Neural cell (in vitro differentiated cells): ENCODE results near the gene ARHGEF12. TPM values are rescaled to one million over a fixed set of nuclear protein-coding genes. Genes with fewer than 3 reads are reported as not detected.

Source experiments
- H2AFZ ChIP-seq: fragments of 200-600, 300-800 bp; sonication (generic), shearing (Covaris generic); 2 replicates; pipeline ENCODE4 v1.6.0; 2014; ENCODE audit warnings: low read depth, mild to moderate bottlenecking, antibody characterized with exemption, low read length, moderate library complexity
- H3F3A ChIP-seq: fragments of 200-600 bp; shearing (Covaris generic); 2 replicates; pipeline ENCODE4 v1.6.1; 2016; ENCODE audit warnings: mild to moderate bottlenecking, moderate library complexity, mixed read lengths, antibody characterized with exemption, low read length; ENCODE audit not compliant: insufficient read depth, poor library complexity, severe bottlenecking
- H3K27ac ChIP-seq: fragments of 200-600, 300-800 bp; sonication (generic), shearing (Covaris generic); 2 replicates; pipeline ENCODE4 v1.5.1; 2014; ENCODE audit warnings: mild to moderate bottlenecking, low read length, moderate library complexity
- H3K27me3 ChIP-seq: fragments of 300-800, 200-600 bp; sonication (generic), shearing (Covaris generic); 2 replicates; pipeline ENCODE4 v1.6.0; 2014; ENCODE audit warnings: mild to moderate bottlenecking, low read depth, low read length, moderate library complexity; ENCODE audit not compliant: insufficient read depth
- H3K36me3 ChIP-seq: fragments of 300-800, 200-600 bp; sonication (generic), shearing (Covaris generic); 2 replicates; pipeline ENCODE4 v1.5.1; 2014; ENCODE audit warnings: mild to moderate bottlenecking, antibody characterized with exemption, low read length, moderate library complexity; ENCODE audit not compliant: insufficient read depth
- H3K4me2 ChIP-seq: fragments of 300-800, 200-600 bp; sonication (generic), shearing (Covaris generic); 2 replicates; pipeline ENCODE4 v1.6.0; 2014; ENCODE audit warnings: mild to moderate bottlenecking, low read length
- H3K4me3 ChIP-seq: fragments of 300-800, 200-600 bp; sonication (generic), shearing (Covaris generic); 2 replicates; pipeline ENCODE4 v1.5.1; 2014; ENCODE audit warnings: mild to moderate bottlenecking, low read length, moderate library complexity
- H3K79me2 ChIP-seq: fragments of 200-600 bp; shearing (Covaris generic); replicated peaks from 2 replicates; pipeline ENCODE4 v1.6.0; 2014; ENCODE audit warnings: mild to moderate bottlenecking, low read length, moderate library complexity; ENCODE audit not compliant: insufficient read depth
- H3K9ac ChIP-seq: fragments of 300-800, 200-600 bp; sonication (generic), shearing (Covaris generic); 2 replicates; pipeline ENCODE4 v1.6.1; 2016; ENCODE audit warnings: mild to moderate bottlenecking, low read length, mixed read lengths
- H3K9me2 ChIP-seq: fragments of 200-600 bp; shearing (Covaris generic); 2 replicates; pipeline ENCODE4 v1.6.1; 2016; ENCODE audit warnings: mild to moderate bottlenecking, low read length, mixed read lengths; ENCODE audit not compliant: insufficient read depth
- H3K9me3 ChIP-seq: fragments of 200-600, 300-800 bp; sonication (generic), shearing (Covaris generic); 2 replicates; pipeline ENCODE4 v1.6.1; 2016; ENCODE audit warnings: mild to moderate bottlenecking, mixed run types, low read length, moderate library complexity, mixed read lengths
- H4K20me1 ChIP-seq: fragments of 200-600 bp; shearing (Covaris generic); 2 replicates; pipeline ENCODE4 v1.6.1; 2016; ENCODE audit warnings: mild to moderate bottlenecking, mixed run types; ENCODE audit not compliant: insufficient read depth
- EP300 ChIP-seq: fragments of 450-650 bp; conservative IDR thresholded peaks from 2 replicates; pipeline ENCODE4 v1.6.1; 2014; ENCODE audit warnings: antibody characterized with exemption, mild to moderate bottlenecking, moderate library complexity; ENCODE audit not compliant: poor library complexity, severe bottlenecking
- EZH2 ChIP-seq: fragments of 200-600, 300-800 bp; shearing (Covaris generic), sonication (generic); IDR thresholded peaks from 2 replicates; pipeline ENCODE4 v1.6.1; 2014; ENCODE audit warnings: antibody characterized with exemption, low read length, borderline replicate concordance, mild to moderate bottlenecking; ENCODE audit not compliant: insufficient read depth, poor library complexity, severe bottlenecking
- MXI1 ChIP-seq: fragments of 450-650 bp; conservative IDR thresholded peaks from 2 replicates; pipeline ENCODE4 v1.6.1; 2014; ENCODE audit warnings: antibody characterized with exemption, mild to moderate bottlenecking; ENCODE audit not compliant: poor library complexity, severe bottlenecking
- POLR2AphosphoS5 ChIP-seq: IDR thresholded peaks from 2 replicates; pipeline ENCODE4 v1.6.1; 2012
- RAD21 ChIP-seq: fragments of 450-650 bp; conservative IDR thresholded peaks from 2 replicates; pipeline ENCODE4 v1.6.1; 2014; ENCODE audit warnings: antibody characterized with exemption, mild to moderate bottlenecking, moderate library complexity
- TAF1 ChIP-seq: IDR thresholded peaks from 2 replicates; pipeline ENCODE4 v1.6.1; 2012; ENCODE audit warnings: low read depth
- polyA plus RNA-seq: library from polyadenylated mRNA; depleted of rRNA; stranded (reverse); fragments of >200 nt; gene quantifications from 2 replicates; pipeline ENCODE4 v1.2.3, GENCODE V29; 2014
- TF ChIP-seq, protein P1 (sequence below): fragments of 450-650 bp; IDR thresholded peaks from 2 replicates; pipeline ENCODE4 v1.5.1; 2014; ENCODE audit warnings: antibody characterized with exemption, mild to moderate bottlenecking, moderate library complexity; ENCODE audit not compliant: poor library complexity, severe bottlenecking

The ARHGEF12 gene
- polyA plus RNA-seq, 1 donor from 2014 or later = 93.4 TPM

DNA sequence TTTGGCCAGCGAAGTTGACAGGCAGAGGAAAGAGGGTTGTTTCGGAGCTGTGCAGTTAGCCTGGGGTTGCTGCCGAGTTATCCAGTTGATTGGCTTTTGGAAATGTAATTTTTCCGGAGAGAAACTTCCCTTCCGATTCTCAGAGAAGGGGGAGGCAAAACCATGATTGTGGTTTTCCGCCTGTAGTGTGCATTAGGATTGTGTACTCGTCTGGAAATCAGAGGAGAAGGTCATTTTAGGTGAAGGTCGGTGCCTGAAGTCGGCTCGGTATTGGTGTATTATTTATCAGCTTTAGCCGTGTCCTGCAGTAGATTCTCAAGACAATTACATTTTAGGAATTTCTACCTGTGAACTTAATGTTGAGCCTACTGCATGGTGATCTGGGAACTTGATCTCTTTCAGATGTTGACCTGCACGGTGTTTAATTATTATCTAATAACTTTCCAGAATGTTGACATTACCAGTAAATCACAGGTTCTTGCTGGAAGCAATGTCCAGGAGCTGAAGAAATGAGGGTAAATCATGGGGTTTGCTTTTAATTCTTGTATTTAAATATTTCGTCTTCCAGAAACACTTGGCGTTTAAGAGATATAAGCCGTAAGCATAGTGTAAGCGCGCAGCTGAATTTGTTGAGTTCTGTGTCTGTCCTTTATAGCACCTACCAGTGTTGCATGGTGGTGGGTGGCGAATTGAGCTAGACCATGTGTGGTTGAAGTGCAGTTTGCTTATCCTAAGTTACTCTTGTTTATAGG is 1.3 kb downstream of the ARHGEF12 start:
- Histone ChIP-seq H3K9me3 (no peaks in the 10 kb centered on the region), H3K4me3 (peak overlapping the region; percentile 84), H3K79me2 (peaks cover 51% of the 10 kb centered on the region), H3K36me3 (no peaks in the 10 kb centered on the region), H3K27ac (no peak overlapping the region), H4K20me1 (no peaks in the 10 kb centered on the region), H3F3A (no peaks in the 10 kb centered on the region), H3K27me3 (no peaks in the 10 kb centered on the region), H3K9me2 (no peaks in the 10 kb centered on the region), H3K9ac (peak overlapping the region; percentile 77), H2AFZ (no peak overlapping the region), H3K4me2 (peak overlapping the region; percentile 79)
- peak; percentile 10 for TF ChIP-seq MXI1
- TF ChIP-seq EP300 = no peak

GRCh38 chr11:120338107-120338933 is 2.1 kb downstream of the ARHGEF12 start:
- H3K9ac ChIP-seq = peak overlapping the region; percentile 77
- H3K9me2 ChIP-seq = no peaks in the 10 kb centered on the region
- H3K9me3 ChIP-seq = no peaks in the 10 kb centered on the region
- TF ChIP-seq RAD21 = no peak
- no peaks in the 10 kb centered on the region for H3K27me3 ChIP-seq
- H3K36me3 ChIP-seq = no peaks in the 10 kb centered on the region
- no peaks in the 10 kb centered on the region for H3F3A ChIP-seq
- H3K4me2 ChIP-seq = peak overlapping the region; percentile 79
- peak overlapping the region; percentile 84 for H3K4me3 ChIP-seq
- H3K27ac ChIP-seq = no peak overlapping the region
- H3K79me2 ChIP-seq = peaks cover 59% of the 10 kb centered on the region
- no peaks in the 10 kb centered on the region for H4K20me1 ChIP-seq
- H2AFZ ChIP-seq = no peak overlapping the region

DNA sequence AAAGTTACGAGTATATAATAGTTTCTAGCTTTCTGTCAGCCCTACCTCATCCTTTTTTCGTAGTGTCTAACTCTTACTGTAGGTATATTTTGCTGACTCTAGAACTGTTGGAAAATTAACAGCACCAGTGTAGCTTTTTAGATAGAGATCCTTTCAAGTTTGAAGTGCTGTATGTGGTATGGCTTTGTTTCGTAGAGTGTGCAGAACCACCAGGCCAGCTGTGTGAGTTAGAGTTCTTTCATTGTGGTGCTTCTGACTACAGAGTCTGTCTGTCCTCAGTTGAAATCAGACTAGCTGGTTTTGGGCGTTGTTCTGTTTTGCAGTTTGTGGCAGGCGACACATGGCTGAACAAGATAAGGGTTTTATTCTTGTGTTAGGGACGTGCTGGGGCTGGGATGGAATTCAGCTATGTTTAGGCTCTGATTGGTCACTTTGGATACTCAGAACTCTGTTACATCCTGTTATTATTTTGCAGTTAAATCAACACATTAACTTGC is 3.2 kb downstream of the ARHGEF12 start:
- peak overlapping the region; percentile 18 for H3K9ac ChIP-seq
- no peaks in the 10 kb centered on the region for H3K36me3 ChIP-seq
- no peak overlapping the region for H3K27ac ChIP-seq
- TF ChIP-seq MXI1 (no peak), RAD21 (no peak), EZH2 (no peak), TAF1 (no peak), POLR2AphosphoS5 (no peak)
- TF ChIP-seq, protein P1, sequence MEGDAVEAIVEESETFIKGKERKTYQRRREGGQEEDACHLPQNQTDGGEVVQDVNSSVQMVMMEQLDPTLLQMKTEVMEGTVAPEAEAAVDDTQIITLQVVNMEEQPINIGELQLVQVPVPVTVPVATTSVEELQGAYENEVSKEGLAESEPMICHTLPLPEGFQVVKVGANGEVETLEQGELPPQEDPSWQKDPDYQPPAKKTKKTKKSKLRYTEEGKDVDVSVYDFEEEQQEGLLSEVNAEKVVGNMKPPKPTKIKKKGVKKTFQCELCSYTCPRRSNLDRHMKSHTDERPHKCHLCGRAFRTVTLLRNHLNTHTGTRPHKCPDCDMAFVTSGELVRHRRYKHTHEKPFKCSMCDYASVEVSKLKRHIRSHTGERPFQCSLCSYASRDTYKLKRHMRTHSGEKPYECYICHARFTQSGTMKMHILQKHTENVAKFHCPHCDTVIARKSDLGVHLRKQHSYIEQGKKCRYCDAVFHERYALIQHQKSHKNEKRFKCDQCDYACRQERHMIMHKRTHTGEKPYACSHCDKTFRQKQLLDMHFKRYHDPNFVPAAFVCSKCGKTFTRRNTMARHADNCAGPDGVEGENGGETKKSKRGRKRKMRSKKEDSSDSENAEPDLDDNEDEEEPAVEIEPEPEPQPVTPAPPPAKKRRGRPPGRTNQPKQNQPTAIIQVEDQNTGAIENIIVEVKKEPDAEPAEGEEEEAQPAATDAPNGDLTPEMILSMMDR = no peak
- H3K9me2 ChIP-seq = no peaks in the 10 kb centered on the region
- H3K4me3 ChIP-seq = peak overlapping the region; percentile 84
- peak overlapping the region; percentile 79 for H3K4me2 ChIP-seq
- H3K79me2 ChIP-seq = peaks cover 70% of the 10 kb centered on the region
- H3K9me3 ChIP-seq = no peaks in the 10 kb centered on the region
- no peaks in the 10 kb centered on the region for H3K27me3 ChIP-seq
- H3F3A ChIP-seq = no peaks in the 10 kb centered on the region
- no peak overlapping the region for H2AFZ ChIP-seq
- no peaks in the 10 kb centered on the region for H4K20me1 ChIP-seq
